T-helper 2 cell treated with Interferon-gamma antibody and Interleukin-4, amounts not matched to agents 100 ng/mL and 5 ng/mL, for 36 hours (primary cell): Measurements from ENCODE around the gene ACADS. TPM values are rescaled to one million over a fixed set of nuclear protein-coding genes. Genes with fewer than 3 reads are reported as not detected.

Experiments
- intact Hi-C: fragments of 100-400 bp; cut with micrococcal nuclease; formaldehyde crosslinking; loops from one replicate; pipeline ENCODE4 v1.15.1; 2023
- total RNA-seq: library from RNA; stranded (reverse); gene quantifications from 2 replicates; pipeline ENCODE4 v1.2.3, GENCODE V29; 2022

The ACADS gene
- total RNA-seq, 1 donor from 2014 or later = 17.6 TPM

DNA sequence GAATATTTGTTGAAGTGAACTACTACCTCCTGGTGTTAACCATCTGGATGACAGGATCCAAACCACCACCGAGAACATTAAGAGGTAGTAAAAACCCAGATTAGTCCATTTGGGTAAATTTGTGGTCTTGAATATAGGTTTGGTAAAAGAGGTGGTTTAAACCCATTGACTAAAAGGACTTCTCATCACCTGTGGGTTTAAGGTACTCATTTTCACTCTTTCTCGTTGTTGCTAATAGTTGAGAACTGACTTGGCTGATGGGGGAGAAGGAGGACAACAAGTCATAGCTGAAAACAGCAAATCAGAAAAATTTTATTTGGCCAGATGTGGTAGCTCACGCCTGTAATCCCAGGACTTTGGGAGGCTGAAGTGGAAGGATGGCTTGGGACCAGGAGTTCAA lies 59.2 kb downstream of the ACADS start:
- intact Hi-C loops = no loop called here

- intact Hi-C loops = no loop called here
These were observed 62.3 kb downstream of the ACADS start for GRCh38 chr12:120787889-120788288.

Other genes starting within 250 kb of the ACADS start
- 331 and 335 TPM in 2 replicates for gene DYNLL1, start 229.7 kb upstream of the ACADS start, total RNA-seq
- gene COQ5, start 196.7 kb upstream of the ACADS start, total RNA-seq = 28.7 and 31.0 TPM in 2 replicates
- 173 and 183 TPM in 2 replicates for gene RNF10, start 191.5 kb upstream of the ACADS start, total RNA-seq
- gene POP5, start 144.4 kb upstream of the ACADS start, total RNA-seq = 63.5 and 67.7 TPM in 2 replicates
- gene CABP1, start 85.2 kb upstream of the ACADS start, total RNA-seq = not detected in 2 replicates
- 139 and 143 TPM in 2 replicates for gene MLEC, start 38.7 kb upstream of the ACADS start, total RNA-seq
- 20.3 and 20.6 TPM in 2 replicates for gene UNC119B, start 15.4 kb upstream of the ACADS start, total RNA-seq
- gene SPPL3, start 178.5 kb downstream of the ACADS start, total RNA-seq = 29.6 and 33.8 TPM in 2 replicates